DOHH2 (cell line): Measurements from ENCODE around the gene ARV1.

Source experiments
- H3F3A ChIP-seq: fragments of 200-600 bp; sonication (generic), shearing (Covaris generic); 2 replicates; pipeline ENCODE4 v1.6.0; 2016; ENCODE audit warnings: antibody characterized with exemption, mild to moderate bottlenecking; ENCODE audit not compliant: control insufficient read depth, insufficient read depth
- H3K27ac ChIP-seq: fragments of 200-600 bp; sonication (generic); 2 replicates; pipeline ENCODE4 v1.5.1; 2014; ENCODE audit warnings: low read depth, mild to moderate bottlenecking, low read length, moderate library complexity
- H3K27me3 ChIP-seq: fragments of 200-600 bp; sonication (generic); 2 replicates; pipeline ENCODE4 v1.6.1; 2014; ENCODE audit warnings: mild to moderate bottlenecking, low read length, mixed read lengths; ENCODE audit not compliant: control insufficient read depth
- H3K36me3 ChIP-seq: fragments of 200-600 bp; sonication (generic); 2 replicates; pipeline ENCODE4 v1.6.1; 2014; ENCODE audit warnings: mild to moderate bottlenecking, low read length, moderate library complexity, mixed read lengths; ENCODE audit not compliant: control insufficient read depth
- H3K4me1 ChIP-seq: fragments of 200-600 bp; sonication (generic); 2 replicates; pipeline ENCODE4 v1.6.1; 2014; ENCODE audit warnings: mild to moderate bottlenecking, low read length, mixed read lengths; ENCODE audit not compliant: control insufficient read depth
- H3K4me2 ChIP-seq: fragments of 200-600 bp; sonication (generic); 2 replicates; pipeline ENCODE4 v1.6.0; 2014; ENCODE audit warnings: mild to moderate bottlenecking, low read length, moderate library complexity
- H3K4me3 ChIP-seq: fragments of 200-600 bp; sonication (generic); 2 replicates; pipeline ENCODE4 v1.5.1; 2014; ENCODE audit warnings: mild to moderate bottlenecking, low read length, mixed read lengths
- H3K79me2 ChIP-seq: fragments of 200-600 bp; sonication (generic); 2 replicates; pipeline ENCODE4 v1.6.1; 2014; ENCODE audit warnings: mild to moderate bottlenecking, low read length, mixed read lengths; ENCODE audit not compliant: control insufficient read depth
- H3K9me2 ChIP-seq: fragments of 200-600 bp; sonication (generic); replicated peaks from 2 replicates; pipeline ENCODE4 v1.6.1; 2014; ENCODE audit warnings: mild to moderate bottlenecking, low read length, mixed read lengths; ENCODE audit not compliant: control insufficient read depth
- H3K9me3 ChIP-seq: fragments of 200-600 bp; sonication (generic); 2 replicates; pipeline ENCODE4 v1.6.1; 2014; ENCODE audit warnings: antibody characterized with exemption, low read length, mixed read lengths; ENCODE audit not compliant: control insufficient read depth, insufficient read depth
- H4K20me1 ChIP-seq: fragments of 200-600 bp; sonication (generic); 2 replicates; pipeline ENCODE4 v1.6.0; 2014; ENCODE audit warnings: low read depth, mild to moderate bottlenecking, antibody characterized with exemption, low read length, moderate library complexity; ENCODE audit not compliant: control insufficient read depth, insufficient read depth
- EZH2phosphoT487 ChIP-seq: fragments of 200-600 bp; sonication (generic); IDR thresholded peaks from 2 replicates; pipeline ENCODE4 v1.6.1; 2017; ENCODE audit warnings: borderline replicate concordance, mild to moderate bottlenecking, antibody characterized with exemption, low read length, moderate library complexity, mixed read lengths
- TF ChIP-seq, protein P1 (sequence below): fragments of 200-600 bp; sonication (generic); IDR thresholded peaks from one replicate; pipeline ENCODE4 v1.5.1; 2014; ENCODE audit warnings: antibody characterized with exemption, mild to moderate bottlenecking, low read depth, low read length; ENCODE audit not compliant: poor library complexity, severe bottlenecking

The ARV1 gene

GRCh38 chr1:231036416-231036815 lies 57.5 kb downstream of the ARV1 start:
- Histone ChIP-seq H3K79me2 (peaks cover 32% of the 10 kb centered on the region), H3K9me3 (no peaks in the 10 kb centered on the region), H3K27ac (no peak overlapping the region), H3K36me3 (no peaks in the 10 kb centered on the region; the same call in 1 of the 2 replicates), H3K4me1 (peaks cover 31% of the 10 kb centered on the region), H3K27me3 (peaks cover 17% of the 10 kb centered on the region), H3K4me2 (peak overlapping the region; percentile 20), H3K4me3 (no peak overlapping the region), H4K20me1 (peaks cover 8% of the 10 kb centered on the region; the same call in 1 of the 2 replicates), H3K9me2 (no peaks in the 10 kb centered on the region), H3F3A (no peaks in the 10 kb centered on the region)
- TF ChIP-seq, protein P1, sequence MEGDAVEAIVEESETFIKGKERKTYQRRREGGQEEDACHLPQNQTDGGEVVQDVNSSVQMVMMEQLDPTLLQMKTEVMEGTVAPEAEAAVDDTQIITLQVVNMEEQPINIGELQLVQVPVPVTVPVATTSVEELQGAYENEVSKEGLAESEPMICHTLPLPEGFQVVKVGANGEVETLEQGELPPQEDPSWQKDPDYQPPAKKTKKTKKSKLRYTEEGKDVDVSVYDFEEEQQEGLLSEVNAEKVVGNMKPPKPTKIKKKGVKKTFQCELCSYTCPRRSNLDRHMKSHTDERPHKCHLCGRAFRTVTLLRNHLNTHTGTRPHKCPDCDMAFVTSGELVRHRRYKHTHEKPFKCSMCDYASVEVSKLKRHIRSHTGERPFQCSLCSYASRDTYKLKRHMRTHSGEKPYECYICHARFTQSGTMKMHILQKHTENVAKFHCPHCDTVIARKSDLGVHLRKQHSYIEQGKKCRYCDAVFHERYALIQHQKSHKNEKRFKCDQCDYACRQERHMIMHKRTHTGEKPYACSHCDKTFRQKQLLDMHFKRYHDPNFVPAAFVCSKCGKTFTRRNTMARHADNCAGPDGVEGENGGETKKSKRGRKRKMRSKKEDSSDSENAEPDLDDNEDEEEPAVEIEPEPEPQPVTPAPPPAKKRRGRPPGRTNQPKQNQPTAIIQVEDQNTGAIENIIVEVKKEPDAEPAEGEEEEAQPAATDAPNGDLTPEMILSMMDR: no peak
- TF ChIP-seq EZH2phosphoT487: no peak

DNA sequence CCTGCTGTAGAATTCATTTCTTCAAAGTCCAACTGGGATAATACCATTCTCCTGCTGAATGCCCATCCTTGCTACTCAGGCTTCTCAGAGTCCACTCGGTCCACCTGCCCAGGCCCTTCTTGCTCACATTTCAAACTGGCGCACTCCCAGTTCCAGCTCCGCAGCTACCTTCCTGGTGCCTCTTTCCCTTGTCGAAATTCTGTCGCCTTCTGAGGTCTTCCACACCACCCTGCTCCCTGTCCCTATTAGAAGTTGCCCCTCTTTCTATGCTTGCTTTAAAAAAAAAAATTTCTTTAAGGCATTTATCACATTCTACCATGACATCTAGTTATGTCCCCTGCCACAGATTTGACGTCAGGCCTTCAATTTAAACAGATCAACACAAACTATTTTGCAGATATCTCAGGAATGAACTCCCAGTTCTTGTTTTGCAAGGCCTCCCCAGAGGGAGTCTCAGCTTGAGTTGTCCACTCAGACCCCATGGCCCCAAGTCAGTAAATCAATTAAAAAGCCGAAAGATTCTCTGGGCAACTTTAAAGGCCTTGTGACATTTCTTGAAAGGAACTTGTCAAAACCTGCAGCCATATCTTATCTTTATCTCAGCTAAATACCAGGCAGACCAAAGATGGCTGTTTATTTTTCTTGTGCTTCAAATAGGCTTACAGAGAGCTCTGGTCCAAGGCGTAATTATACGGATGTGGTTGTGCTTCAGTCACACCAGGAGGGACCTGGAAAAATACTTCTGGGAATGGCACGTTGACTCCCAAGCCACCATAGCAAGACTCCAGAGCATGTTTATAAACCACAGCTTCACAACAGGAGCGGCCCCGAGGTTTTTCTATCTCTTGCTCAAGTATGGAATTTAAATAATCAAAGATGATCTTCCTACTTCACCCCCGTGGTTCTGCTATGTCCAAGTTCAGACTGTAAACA lies 59.0 kb downstream of the ARV1 start:
- Histone ChIP-seq H3K4me2 (0 out of 2 replicates have a peak overlapping the region, but pooled peaks have one; percentile 88), H3K27me3 (peaks cover 21% of the 10 kb centered on the region), H3K9me3 (no peaks in the 10 kb centered on the region), H3K4me3 (no peak overlapping the region), H3K36me3 (no peaks in the 10 kb centered on the region; the same call in 1 of the 2 replicates), H3F3A (no peaks in the 10 kb centered on the region), H3K9me2 (no peaks in the 10 kb centered on the region), H3K79me2 (peaks cover 29% of the 10 kb centered on the region), H4K20me1 (peaks cover 8% of the 10 kb centered on the region; the same call in 1 of the 2 replicates), H3K27ac (no peak overlapping the region), H3K4me1 (peaks cover 31% of the 10 kb centered on the region)
- no peak for TF ChIP-seq EZH2phosphoT487
- TF ChIP-seq, protein P1: no peak

GRCh38 chr1:231039161-231040018 lies 60.5 kb downstream of the ARV1 start:
- H4K20me1 ChIP-seq: peaks cover 8% of the 10 kb centered on the region; the same call in 1 of the 2 replicates
- H3F3A ChIP-seq: no peaks in the 10 kb centered on the region
- H3K36me3 ChIP-seq: no peaks in the 10 kb centered on the region; the same call in 1 of the 2 replicates
- H3K27me3 ChIP-seq: peaks cover 29% of the 10 kb centered on the region
- H3K79me2 ChIP-seq: peaks cover 26% of the 10 kb centered on the region
- H3K4me1 ChIP-seq: peaks cover 31% of the 10 kb centered on the region
- H3K27ac ChIP-seq: no peak overlapping the region
- H3K4me2 ChIP-seq: peak overlapping the region; percentile 88
- peak overlapping the region; percentile 87 for H3K4me3 ChIP-seq
- no peak for TF ChIP-seq EZH2phosphoT487
- TF ChIP-seq, protein P1: no peak
- H3K9me2 ChIP-seq: no peaks in the 10 kb centered on the region
- no peaks in the 10 kb centered on the region for H3K9me3 ChIP-seq
